Measurements from ENCODE around the gene PTBP1. TPM values are rescaled to one million over a fixed set of nuclear protein-coding genes. Genes with fewer than 3 reads are reported as not detected.
A peak's percentile ranks its signal among the peaks of the same experiment; 100 is the strongest.
"Not testable (repeated sequence)": the region's sequence is repeated elsewhere in the genome, so short reads cannot be mapped to it uniquely, and the experiment has no call there.

Gene PTBP1
- total and polyA plus RNA-seq, 9 of the 15 experiments (the other 6 are each of a cell fraction or from before 2014, with no cell fraction given), result 14.0 to 759 (median 234) TPM

GRCh38 chr19:842802-843179 lies 45.5 kb downstream of the PTBP1 start:
- H3K27me3 ChIP-seq (ENCODE audit: control insufficient read depth in 2 of 2, insufficient read depth in 2 of 2, low read length in 2 of 2); H3K9ac ChIP-seq (ENCODE audit: insufficient read depth in 1 of 2, low read depth in 2 of 2, low read length in 2 of 2); BruUV-seq (replicated peaks); FAIRE-seq; DNase-seq (ENCODE audit: extremely low read depth in 1 of 4, low spot score in 3 of 4); H3K4me3 ChIP-seq; intact Hi-C loops (cut with micrococcal nuclease); ATAC-seq; H3K9me1 ChIP-seq (ENCODE audit: control insufficient read depth, insufficient read depth, low read length); in situ Hi-C loops (cut with MboI); H4K20me1 ChIP-seq (replicated peaks; ENCODE audit: control insufficient read depth, insufficient read depth, low read length); H3K36me3 ChIP-seq (ENCODE audit: control insufficient read depth, insufficient read depth, low read length); H3K79me2 ChIP-seq (ENCODE audit: control insufficient read depth, insufficient read depth, low read length); H3K27ac ChIP-seq (ENCODE audit: extremely low read depth, low read depth, low read length); H2AFZ ChIP-seq (ENCODE audit: low read depth, low read length); H3K9me3 ChIP-seq (replicated peaks; ENCODE audit: control insufficient read depth, insufficient read depth, low read depth, low read length); H3K4me2 ChIP-seq (ENCODE audit: insufficient read depth, low read length); CTCF ChIA-PET (ENCODE audit: low intra/inter-chr PET ratio): not testable (repeated sequence)
- peaks cover 5 to 50% of the 10 kb centered on the region in 2 experiments for H3K4me1 ChIP-seq (replicated peaks in 1 of 2; ENCODE audit: control insufficient read depth in 2 of 2, insufficient read depth in 2 of 2, low read length in 2 of 2)
- TF ChIP-seq ZNF121 (CRISPR knock-in tag; conservative IDR thresholded peaks at IDR 0.05), result peak; percentile 87
- POLR2A ChIA-PET, result interaction anchor here (1.1 to 1.4 kb wide), 4 partner anchors 11 to 67 kb away, joined by 3 to 4 read pairs (median 3); no protein-coding TSS in a partner anchor
- 63% methylated on average over 6 of the region's 7 CpGs for WGBS (ENCODE audit: insufficient coverage, low coverage, missing lambda C conversion rate)

GRCh38 chr19:843180-843835 lies 46.1 kb downstream of the PTBP1 start:
- H2AFZ ChIP-seq (ENCODE audit: low read depth, low read length), result peak overlapping the region; percentile 87
- in situ Hi-C loops (cut with MboI), result no loop called here
- CTCF ChIA-PET (ENCODE audit: low intra/inter-chr PET ratio), result no interaction called here
- TF ChIP-seq BRD9 (IDR thresholded peaks at IDR 0.05; ENCODE audit: low read depth, partially characterized antibody), result no peak
- no peak for TF ChIP-seq KLF10 (CRISPR knock-in tag; IDR thresholded peaks at IDR 0.05)
- TF ChIP-seq ZNF274 (IDR thresholded peaks at IDR 0.05; ENCODE audit: borderline replicate concordance, low read depth, low read length), result no peak
- TF ChIP-seq E2F6 (IDR thresholded peaks at IDR 0.05; ENCODE audit: borderline replicate concordance in 1 of 2, extremely low read depth in 1 of 2, insufficient read depth in 1 of 2, insufficient read length in 1 of 2, low read depth in 1 of 2, low read length in 1 of 2, poor library complexity in 1 of 2, severe bottlenecking in 1 of 2), result peak; percentile 83 to 91
- TF ChIP-seq ILK (tag; IDR thresholded peaks at IDR 0.05; ENCODE audit: borderline replicate concordance, low read depth), result no peak
- TF ChIP-seq NRF1 (conservative IDR thresholded peaks at IDR 0.05 in 1 of 2, IDR thresholded peaks at IDR 0.05 in 1 of 2), result peak; percentile 37 to 54; a peak in 3 of 4 replicates
- 0 out of 2 replicates have a peak, but pooled peaks have one; percentile 5 for TF ChIP-seq PHF21A (IDR thresholded peaks at IDR 0.05; ENCODE audit: borderline replicate concordance, low read depth)
- TF ChIP-seq CXXC5 (CRISPR knock-in tag; IDR thresholded peaks at IDR 0.05), result peak; percentile 55
- TF ChIP-seq ZNF140 (CRISPR knock-in tag; IDR thresholded peaks at IDR 0.05), result no peak
- TF ChIP-seq HMGN3 (IDR thresholded peaks at IDR 0.05; ENCODE audit: borderline replicate concordance, extremely low read depth, insufficient read length, low read depth, low read length), result peak; percentile 16
- no peak for TF ChIP-seq RBM15 (IDR thresholded peaks at IDR 0.05; ENCODE audit: insufficient read depth, low read length)
- TF ChIP-seq RBBP5 (IDR thresholded peaks at IDR 0.05; ENCODE audit: borderline replicate concordance, insufficient read depth, low read length, poor library complexity, severe bottlenecking), result peak; percentile 21

More at GRCh38 chr19:843180-843835, 46.1 kb downstream of the PTBP1 start:
- intact Hi-C loops (cut with micrococcal nuclease), result no loop called here
- POLR2A ChIA-PET, result interaction anchor here (1.1 to 1.4 kb wide), 4 partner anchors 12 to 68 kb away, joined by 3 to 4 read pairs (median 3); no protein-coding TSS in a partner anchor
- Histone ChIP-seq H3K4me2 (ENCODE audit: insufficient read depth, low read length) (peak overlapping the region; percentile 87), H3K27ac (ENCODE audit: extremely low read depth, low read depth, low read length) (0 out of 3 replicates have a peak overlapping the region, but pooled peaks have one; percentile 8), H3K36me3 (ENCODE audit: control insufficient read depth, insufficient read depth, low read length) (no peaks in the 10 kb centered on the region), H3K4me3 (peak overlapping the region; percentile 39), H3K27me3 (ENCODE audit: control insufficient read depth in 2 of 2, insufficient read depth in 2 of 2, low read length in 2 of 2) (no peaks in the 10 kb centered on the region), H4K20me1 (replicated peaks; ENCODE audit: control insufficient read depth, insufficient read depth, low read length) (no peaks in the 10 kb centered on the region), H3K9me1 (ENCODE audit: control insufficient read depth, insufficient read depth, low read length) (no peaks in the 10 kb centered on the region), H3K4me1 (replicated peaks in 1 of 2; ENCODE audit: control insufficient read depth in 2 of 2, insufficient read depth in 2 of 2, low read length in 2 of 2) (peaks cover 5 to 55% of the 10 kb centered on the region in 2 experiments), H3K9ac (ENCODE audit: insufficient read depth in 1 of 2, low read depth in 2 of 2, low read length in 2 of 2) (peak overlapping the region; percentile 34 to 92; a peak in 3 of 4 replicates), H3K79me2 (ENCODE audit: control insufficient read depth, insufficient read depth, low read length) (no peaks in the 10 kb centered on the region), H3K9me3 (replicated peaks; ENCODE audit: control insufficient read depth, insufficient read depth, low read depth, low read length) (no peaks in the 10 kb centered on the region)
- FAIRE-seq, result no peak
- peak; percentile 91 for ATAC-seq
- BruUV-seq (replicated peaks), result no TSS peak
- WGBS (ENCODE audit: insufficient coverage, low coverage, missing lambda C conversion rate), result 13% methylated on average over 20 of the region's 46 CpGs
- peak; percentile 52 to 64 (median 58) for DNase-seq (ENCODE audit: extremely low read depth in 1 of 4, low spot score in 3 of 4)

All from K562 (cell line).